Glutamatergic neuron (in vitro differentiated cells): ENCODE measurements around the gene ANKZF1. TPM values are rescaled to one million over a fixed set of nuclear protein-coding genes. Genes with fewer than 3 reads are reported as not detected.

ENCODE experiments used
- DNase-seq: peaks from one replicate; pipeline ENCODE4 v3.0.0; 2022
- H3K27ac Mint-ChIP-seq: one replicate; pipeline ENCODE4 v1.8.0; 2020; ENCODE audit warnings: mild to moderate bottlenecking, mixed read lengths, inconsistent platforms; ENCODE audit not compliant: unreplicated experiment
- H3K27me3 Mint-ChIP-seq: one replicate; pipeline ENCODE4 v1.8.0; 2020; ENCODE audit warnings: mild to moderate bottlenecking, moderate library complexity, mixed read lengths, inconsistent platforms; ENCODE audit not compliant: unreplicated experiment
- H3K36me3 Mint-ChIP-seq: one replicate; pipeline ENCODE4 v1.8.0; 2020; ENCODE audit warnings: mild to moderate bottlenecking, mixed read lengths, inconsistent platforms; ENCODE audit not compliant: unreplicated experiment
- H3K4me1 Mint-ChIP-seq: one replicate; pipeline ENCODE4 v1.8.0; 2020; ENCODE audit warnings: mild to moderate bottlenecking, low read depth, mixed read lengths, inconsistent platforms; ENCODE audit not compliant: unreplicated experiment
- H3K4me3 Mint-ChIP-seq: one replicate; pipeline ENCODE4 v1.8.0; 2020; ENCODE audit warnings: mild to moderate bottlenecking, mixed read lengths, inconsistent platforms; ENCODE audit not compliant: unreplicated experiment
- H3K9me3 Mint-ChIP-seq: one replicate; pipeline ENCODE4 v1.8.0; 2020; ENCODE audit warnings: mild to moderate bottlenecking, moderate library complexity, mixed read lengths, inconsistent platforms; ENCODE audit not compliant: unreplicated experiment
- CTCF ChIP-seq: fragments of 200-600 bp; sonication (generic); IDR thresholded peaks from one replicate; pipeline ENCODE4 v1.5.0; 2021; ENCODE audit not compliant: partially characterized antibody, unreplicated experiment
- total RNA-seq: library from RNA; stranded (reverse); fragmentation: NEBNext Ultra II Directional; extraction: Animal tissue kit (Norgen Biotek cat#: 25700); gene quantifications from one replicate; pipeline ENCODE4 v1.2.1, GENCODE V29; 2021; ENCODE audit not compliant: unreplicated experiment

Gene ANKZF1
- total RNA-seq, 1 donor from 2014 or later, result 95.8 TPM

- peak overlapping the region; percentile 99 for H3K27ac Mint-ChIP-seq
- H3K4me1 Mint-ChIP-seq, result peaks cover 9% of the 10 kb centered on the region
- no peak for DNase-seq
- no peaks in the 10 kb centered on the region for H3K36me3 Mint-ChIP-seq
- H3K4me3 Mint-ChIP-seq, result peak overlapping the region; percentile 97
- no peak for TF ChIP-seq CTCF
- H3K9me3 Mint-ChIP-seq, result peaks cover 6% of the 10 kb centered on the region
- peaks cover 1% of the 10 kb centered on the region for H3K27me3 Mint-ChIP-seq
Measured at GRCh38 chr2:219245899-219246230, 16.3 kb downstream of the ANKZF1 start.

GRCh38 chr2:219246559-219246958 lies 17.0 kb downstream of the ANKZF1 start:
- peaks cover 1% of the 10 kb centered on the region for H3K27me3 Mint-ChIP-seq
- no peak for DNase-seq
- H3K36me3 Mint-ChIP-seq, result no peaks in the 10 kb centered on the region
- TF ChIP-seq CTCF, result no peak
- H3K4me3 Mint-ChIP-seq, result peak overlapping the region; percentile 97
- H3K4me1 Mint-ChIP-seq, result peaks cover 15% of the 10 kb centered on the region
- H3K9me3 Mint-ChIP-seq, result peaks cover 6% of the 10 kb centered on the region
- peak overlapping the region; percentile 62 for H3K27ac Mint-ChIP-seq

GRCh38 chr2:219247678-219248642 lies 18.4 kb downstream of the ANKZF1 start:
- Mint-ChIP-seq H3K9me3 (peaks cover 11% of the 10 kb centered on the region), H3K27ac (peak overlapping the region; percentile 22), H3K27me3 (peaks cover 4% of the 10 kb centered on the region), H3K4me3 (no peak overlapping the region), H3K4me1 (peaks cover 21% of the 10 kb centered on the region), H3K36me3 (no peaks in the 10 kb centered on the region)
- DNase-seq, result no peak
- TF ChIP-seq CTCF, result no peak

GRCh38 chr2:219248845-219249202 lies 19.2 kb downstream of the ANKZF1 start:
- Mint-ChIP-seq H3K27ac (peak overlapping the region; percentile 56), H3K4me3 (peak overlapping the region; percentile 34), H3K27me3 (peaks cover 4% of the 10 kb centered on the region), H3K9me3 (peaks cover 10% of the 10 kb centered on the region), H3K4me1 (peaks cover 21% of the 10 kb centered on the region), H3K36me3 (no peaks in the 10 kb centered on the region)
- DNase-seq, result no peak
- no peak for TF ChIP-seq CTCF
